Aorta (tissue), 5 donors: Measurements from ENCODE around the gene LRRC9. TPM values are rescaled to one million over a fixed set of nuclear protein-coding genes. Genes with fewer than 3 reads are reported as not detected.
A peak's percentile ranks its signal among the peaks of the same experiment; 100 is the strongest.

Experiments
- ATAC-seq: fragments of 200-7000 bp; cut with Tn5 transposase; one replicate; pipeline ENCODE4 v1.9.1; 2022; ENCODE audit warnings: moderate library complexity; ENCODE audit not compliant: low FRiP score
- DNase-seq, 2 donors: peaks; one replicate each; pipeline ENCODE4 v3.0.0-alpha.2; 2020
- H3K27ac ChIP-seq, 2 donors: one replicate each; pipeline ENCODE4 v1.5.1; 2013; ENCODE audit warnings: low read length in 2 of 2, mild to moderate bottlenecking in 2 of 2, moderate library complexity in 2 of 2, control low read depth in 1 of 2, inconsistent platforms in 1 of 2, low read depth in 1 of 2
- H3K27me3 ChIP-seq, 2 donors: one replicate each; pipeline ENCODE4 v1.6.1; 2013; ENCODE audit warnings: control low read depth in 1 of 2, low read length in 1 of 2, mild to moderate bottlenecking in 1 of 2, moderate library complexity in 1 of 2; ENCODE audit not compliant: insufficient read depth in 2 of 2, control insufficient read depth in 1 of 2
- H3K36me3 ChIP-seq, 2 donors: one replicate each; pipeline ENCODE4 v1.6.1; 2013; ENCODE audit warnings: control low read depth in 1 of 2, low read length in 1 of 2, mild to moderate bottlenecking in 1 of 2; ENCODE audit not compliant: insufficient read depth in 2 of 2, control insufficient read depth in 1 of 2
- H3K4me1 ChIP-seq, 2 donors: one replicate each; pipeline ENCODE4 v1.6.1; 2013; ENCODE audit warnings: low read length in 2 of 2, control low read depth in 1 of 2, mild to moderate bottlenecking in 1 of 2, moderate library complexity in 1 of 2; ENCODE audit not compliant: insufficient read depth in 2 of 2, control insufficient read depth in 1 of 2
- H3K4me3 ChIP-seq, 2 donors: one replicate each; pipeline ENCODE4 v1.5.1; 2013; ENCODE audit warnings: low read length in 2 of 2, control low read depth in 1 of 2, mild to moderate bottlenecking in 1 of 2
- H3K9me3 ChIP-seq: one replicate; pipeline ENCODE4 v1.6.1; 2013; ENCODE audit warnings: mild to moderate bottlenecking, low read length; ENCODE audit not compliant: control insufficient read depth
- WGBS, 2 donors: extraction: QIAGEN DNeasy Blood & Tissue Kit; methylation state at CpG; one replicate each; pipeline ENCODE4 v1.1.7; 2013; 5-methylcytosine and 5-hydroxymethylcytosine counted together
- intact Hi-C, 2 donors: fragments of 100-400 bp; cut with DNase I; formaldehyde crosslinking; loops; one replicate each; pipeline versions ENCODE4 v1.14.2 to v1.15.0; 2022
- polyA plus RNA-seq, 2 donors: library from polyadenylated mRNA; stranded (reverse); fragments of 200-250 nt; gene quantifications; one replicate each; pipeline ENCODE4 v1.2.3, GENCODE V29; 2013
- total RNA-seq, 2 donors: library from RNA; stranded (reverse); fragmentation: NEBNext Ultra II Directional; extraction: Animal tissue kit (Norgen Biotek cat#: 25700); gene quantifications; one replicate each; pipeline ENCODE4 v1.2.1, GENCODE V29; 2021
- donor health status: healthy with polysubstance abuse.
- donor health status: Bipolar disorder and iron deficiency.
- donor health status: DM: no; HTN: no; CAD: no.
- donor health status: DM: no; HTN: no; CAD: no.
- donor health status: DM: yes; HTN: yes; CAD: no.

LRRC9 gene
- total and polyA plus RNA-seq, 4 donors = not detected

DNA sequence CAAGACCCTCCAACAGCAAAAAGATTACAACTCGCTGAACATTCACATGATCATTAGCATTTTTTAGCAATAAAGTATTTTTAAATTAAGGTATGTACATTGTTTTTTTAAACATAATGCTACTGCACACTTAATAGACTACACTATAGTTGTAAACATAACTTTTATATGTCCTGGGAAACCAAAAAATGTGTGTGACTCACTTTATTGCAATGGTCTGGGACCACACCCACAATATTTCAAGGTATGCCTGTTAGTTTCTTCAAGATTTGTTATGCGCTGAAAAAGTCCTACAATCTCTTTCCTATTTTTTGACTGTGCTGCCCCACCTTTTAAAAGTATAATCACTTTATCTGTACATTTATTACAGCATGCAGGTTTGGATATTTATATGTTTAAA lies 141.4 kb downstream of the LRRC9 start:
- Histone ChIP-seq H3K27ac (no peak overlapping the region), H3K4me1 (no peaks in the 10 kb centered on the region), H3K9me3 (no peaks in the 10 kb centered on the region), H3K4me3 (no peak overlapping the region), H3K27me3 (no peaks in the 10 kb centered on the region), H3K36me3 (no peaks in the 10 kb centered on the region)
- no peak for ATAC-seq
- no peak for DNase-seq
- intact Hi-C loops = loop anchor here in 1 of 2 donors (5.0 kb wide), 1 partner anchor 106 kb away; the partner anchor contains the start of gene DHRS7
- WGBS, 2 donors = 79 to 80% methylated on average over 2 of the region's 2 CpGs

GRCh38 chr14:60064491-60065072 lies 144.6 kb downstream of the LRRC9 start:
- ATAC-seq (no peak), DNase-seq (no peak)
- no peaks in the 10 kb centered on the region for H3K4me1 ChIP-seq
- no peak overlapping the region for H3K4me3 ChIP-seq
- no peaks in the 10 kb centered on the region for H3K9me3 ChIP-seq
- intact Hi-C loops = loop anchor here (2.0 to 5.0 kb wide), 2 partner anchors 103 to 120 kb away; partner anchors contain the start of gene DHRS7 (in 2 of the 2)
- H3K36me3 ChIP-seq = no peaks in the 10 kb centered on the region
- H3K27me3 ChIP-seq = no peaks in the 10 kb centered on the region
- H3K27ac ChIP-seq = no peak overlapping the region

GRCh38 chr14:60067882-60068281 lies 147.9 kb downstream of the LRRC9 start:
- Histone ChIP-seq H3K27ac (no peak overlapping the region), H3K27me3 (no peaks in the 10 kb centered on the region), H3K4me3 (no peak overlapping the region), H3K36me3 (no peaks in the 10 kb centered on the region), H3K4me1 (no peaks in the 10 kb centered on the region), H3K9me3 (no peaks in the 10 kb centered on the region)
- intact Hi-C loops = loop anchor here in 1 of 2 donors (5.0 kb wide), 1 partner anchor 99 kb away; the partner anchor contains the start of gene DHRS7
- WGBS, 2 donors = 92 to 100% methylated on average over 1 of the region's 1 CpG
- ATAC-seq = no peak
- DNase-seq = no peak

GRCh38 chr14:60079723-60080122 lies 159.8 kb downstream of the LRRC9 start:
- Histone ChIP-seq H3K36me3 (no peaks in the 10 kb centered on the region), H3K4me3 (no peak overlapping the region), H3K27ac (no peak overlapping the region), H3K9me3 (no peaks in the 10 kb centered on the region), H3K4me1 (no peaks in the 10 kb centered on the region), H3K27me3 (no peaks in the 10 kb centered on the region)
- no peak for ATAC-seq
- intact Hi-C loops = no loop called here
- no peak for DNase-seq

DNA sequence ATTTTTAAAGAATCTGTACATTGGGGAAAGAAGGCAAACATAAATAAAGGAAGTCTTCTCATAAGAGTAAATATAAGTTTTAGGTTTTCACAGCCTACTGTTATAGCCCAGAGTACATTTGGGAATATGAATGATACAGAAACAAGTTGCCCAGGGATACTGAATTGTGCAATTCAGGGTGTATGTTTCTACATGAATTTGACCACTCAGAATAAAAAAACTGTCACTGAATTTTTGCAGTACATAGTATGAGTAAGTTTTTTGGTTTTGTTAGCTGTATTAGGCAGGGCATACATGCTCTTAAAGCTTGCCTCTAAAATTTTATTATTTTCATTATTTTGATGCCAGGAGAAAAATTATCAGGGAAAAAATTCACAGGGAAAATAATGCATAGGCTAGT lies 165.1 kb downstream of the LRRC9 start:
- intact Hi-C loops = no loop called here
- no peak for ATAC-seq

DNA sequence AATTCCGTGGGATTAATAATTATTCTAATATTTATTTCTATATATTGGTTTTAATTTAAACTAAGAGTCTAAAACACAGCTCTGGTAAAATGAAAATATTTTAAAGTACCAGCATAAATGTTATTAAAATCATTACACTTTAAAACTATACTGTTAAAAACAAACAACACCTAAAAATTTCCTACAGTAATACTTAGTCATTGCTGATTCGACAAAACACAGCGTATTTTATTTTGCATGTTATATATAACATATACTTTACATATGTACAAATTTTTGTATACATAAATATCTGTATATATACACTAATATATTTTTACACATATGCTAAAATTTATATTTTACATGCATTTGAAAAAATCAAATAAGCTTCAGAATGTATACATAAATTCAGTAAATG lies 165.7 kb downstream of the LRRC9 start:
- intact Hi-C loops = no loop called here
- Histone ChIP-seq H3K4me3 (no peak overlapping the region), H3K27ac (no peak overlapping the region), H3K36me3 (no peaks in the 10 kb centered on the region), H3K27me3 (no peaks in the 10 kb centered on the region), H3K9me3 (no peaks in the 10 kb centered on the region), H3K4me1 (no peaks in the 10 kb centered on the region)
- DNase-seq (no peak), ATAC-seq (no peak)
- 93 to 96% methylated on average over 3 of the region's 3 CpGs for WGBS, 2 donors

More for the DNA sequence above, 165.1 kb downstream of the LRRC9 start:
- DNase-seq = no peak
- Histone ChIP-seq H3K27me3 (no peaks in the 10 kb centered on the region), H3K4me3 (no peak overlapping the region), H3K36me3 (no peaks in the 10 kb centered on the region), H3K4me1 (no peaks in the 10 kb centered on the region), H3K27ac (no peak overlapping the region), H3K9me3 (no peaks in the 10 kb centered on the region)

DNA sequence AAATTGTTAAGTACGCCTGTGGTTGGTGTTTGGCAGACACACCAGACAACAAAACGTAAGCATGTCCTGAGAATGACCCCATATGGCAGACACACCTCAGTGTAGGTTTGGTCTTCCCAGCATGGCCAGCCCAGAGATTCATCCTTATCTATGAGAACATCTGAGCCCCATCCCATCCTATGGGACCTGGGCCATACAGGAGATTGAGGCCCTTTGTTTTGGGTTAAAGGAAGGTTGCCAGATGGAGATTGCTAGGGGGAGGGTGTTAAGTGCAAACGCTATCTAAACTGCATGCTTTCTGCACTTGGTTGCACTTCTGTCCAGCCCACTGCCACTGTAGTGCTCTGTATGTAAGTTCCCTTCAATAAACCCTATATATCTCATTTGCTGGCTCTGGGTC lies 167.7 kb downstream of the LRRC9 start:
- ATAC-seq (no peak), DNase-seq (no peak)
- Histone ChIP-seq H3K4me3 (no peak overlapping the region), H3K36me3 (no peaks in the 10 kb centered on the region), H3K4me1 (no peaks in the 10 kb centered on the region), H3K27ac (no peak overlapping the region), H3K27me3 (no peaks in the 10 kb centered on the region), H3K9me3 (no peaks in the 10 kb centered on the region)
- intact Hi-C loops = no loop called here
- 93 to 95% methylated on average over 3 of the region's 3 CpGs for WGBS, 2 donors

GRCh38 chr14:60089221-60089620 lies 169.3 kb downstream of the LRRC9 start:
- Histone ChIP-seq H3K4me3 (no peak overlapping the region), H3K27me3 (no peaks in the 10 kb centered on the region), H3K36me3 (no peaks in the 10 kb centered on the region), H3K27ac (no peak overlapping the region), H3K4me1 (no peaks in the 10 kb centered on the region), H3K9me3 (no peaks in the 10 kb centered on the region)
- ATAC-seq (no peak), DNase-seq (no peak)
- 58 to 72% methylated on average over 4 of the region's 4 CpGs for WGBS, 2 donors
- intact Hi-C loops = no loop called here

DNA sequence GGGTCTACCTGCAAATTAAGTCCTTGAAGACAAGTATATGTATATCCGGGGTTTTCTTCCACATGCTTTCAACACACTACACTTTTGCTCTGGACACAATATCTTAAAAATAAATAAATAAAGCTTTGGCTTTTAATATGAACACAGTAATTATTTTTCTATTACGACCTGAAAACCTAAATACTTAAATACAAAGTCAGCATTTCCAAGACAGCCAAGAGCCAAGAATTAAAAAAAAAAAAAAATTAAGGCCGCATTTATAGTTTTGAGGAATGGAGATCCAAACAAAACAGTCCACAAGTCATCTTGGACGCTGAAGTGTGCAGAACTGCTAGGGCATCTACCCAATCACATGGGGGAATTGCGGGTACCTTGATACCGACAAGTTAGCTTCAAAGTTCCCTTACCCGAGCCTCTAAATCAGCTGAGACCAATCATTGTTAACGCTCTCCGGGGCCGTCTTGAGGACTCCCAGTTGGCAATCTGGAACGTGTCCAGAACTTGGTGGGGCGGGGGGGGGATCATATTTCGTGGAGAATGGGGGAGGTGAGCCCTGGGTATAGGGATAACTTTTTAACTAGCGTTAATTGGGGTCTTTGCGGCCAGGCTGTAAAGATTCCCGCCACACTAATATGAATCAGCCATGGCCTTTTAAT lies 171.0 kb downstream of the LRRC9 start:
- Histone ChIP-seq H3K4me3 (peak overlapping the region; percentile 46 to 48), H3K4me1 (no peaks in the 10 kb centered on the region), H3K27ac (peak overlapping the region; percentile 6 to 49), H3K36me3 (no peaks in the 10 kb centered on the region), H3K27me3 (no peaks in the 10 kb centered on the region), H3K9me3 (no peaks in the 10 kb centered on the region)
- peak; percentile 28 for ATAC-seq
- DNase-seq = peak in 1 of 2 donors; percentile 52
- WGBS, 2 donors = 5% methylated on average over 16 of the region's 16 CpGs
- intact Hi-C loops = loop anchor here (2.0 to 5.0 kb wide), 2 partner anchors 76 to 158 kb away; partner anchors contain the start of genes DHRS7 (in 1 of the 2) and PPM1A (in 1 of the 2)
